A549 (cell line): ENCODE data around the gene LMO7.
"Not testable (repeated sequence)": the region's sequence is repeated elsewhere in the genome, so short reads cannot be mapped to it uniquely, and the experiment has no call there.

Source experiments
- CTCF ChIP-seq: fragments of >200 bp; sonication (Bioruptor Twin); formaldehyde crosslinking; IDR thresholded peaks from 3 replicates; pipeline ENCODE4 v1.5.1; 2016
- HMGXB4 ChIP-seq: fragments of 250-450 bp; sonication (Bioruptor Pico); IDR thresholded peaks from 2 replicates; pipeline ENCODE4 v1.5.0; 2021; ENCODE audit warnings: mild to moderate bottlenecking, moderate library complexity, borderline replicate concordance
- JUN ChIP-seq, 2 experiments: fragments of >200 bp; sonication (Bioruptor Twin); formaldehyde crosslinking; IDR thresholded peaks; 2 replicates in 1 of 2; 3 replicates in 1 of 2; pipeline ENCODE4 v1.6.1; 2016 to 2017
- MYC ChIP-seq: IDR thresholded peaks from 2 replicates; pipeline ENCODE4 v1.6.1; 2012; ENCODE audit warnings: mild to moderate bottlenecking, inconsistent platforms, low read length, improper control_type of control experiment, borderline replicate concordance
- POLR2A ChIP-seq: IDR thresholded peaks from 2 replicates; pipeline ENCODE4 v1.6.1; 2012; ENCODE audit warnings: mild to moderate bottlenecking, low read length
- RAD21 ChIP-seq, 2 experiments: fragments of >200 bp in 1 of 2; sonication (Bioruptor Twin) in 1 of 2; formaldehyde crosslinking in 1 of 2; IDR thresholded peaks in 1 of 2; conservative IDR thresholded peaks in 1 of 2; 2 replicates in 1 of 2; 3 replicates in 1 of 2; pipeline ENCODE4 v1.6.1; 2012 to 2018; ENCODE audit warnings: inconsistent platforms in 1 of 2

GRCh38 chr13:75699717-75700116 is 63.6 kb downstream of the LMO7 start:
- not testable (repeated sequence) for TF ChIP-seq RAD21 (conservative IDR thresholded peaks at IDR 0.05 in 1 of 2, IDR thresholded peaks at IDR 0.05 in 1 of 2); JUN (IDR thresholded peaks at IDR 0.05); POLR2A; MYC; CTCF; HMGXB4 (CRISPR knock-in tag)
